AG10803 (cell line): Measurements from ENCODE around the gene CRYZ.
A peak's percentile ranks its signal among the peaks of the same experiment; 100 is the strongest.
"Not testable (repeated sequence)": the region's sequence is repeated elsewhere in the genome, so short reads cannot be mapped to it uniquely, and the experiment has no call there.

Source experiments
- DNase-seq: peaks from one replicate; pipeline ENCODE4 v3.0.0; 2010; ENCODE audit warnings: low read depth
- H3K4me3 ChIP-seq: 2 replicates; pipeline ENCODE4 v1.5.1; 2011; ENCODE audit warnings: mild to moderate bottlenecking, low read length, control low read depth
- CTCF ChIP-seq: conservative IDR thresholded peaks from 2 replicates; pipeline ENCODE4 v1.5.1; 2011; ENCODE audit warnings: mild to moderate bottlenecking, low read length, control low read depth, inconsistent platforms

CRYZ gene

DNA sequence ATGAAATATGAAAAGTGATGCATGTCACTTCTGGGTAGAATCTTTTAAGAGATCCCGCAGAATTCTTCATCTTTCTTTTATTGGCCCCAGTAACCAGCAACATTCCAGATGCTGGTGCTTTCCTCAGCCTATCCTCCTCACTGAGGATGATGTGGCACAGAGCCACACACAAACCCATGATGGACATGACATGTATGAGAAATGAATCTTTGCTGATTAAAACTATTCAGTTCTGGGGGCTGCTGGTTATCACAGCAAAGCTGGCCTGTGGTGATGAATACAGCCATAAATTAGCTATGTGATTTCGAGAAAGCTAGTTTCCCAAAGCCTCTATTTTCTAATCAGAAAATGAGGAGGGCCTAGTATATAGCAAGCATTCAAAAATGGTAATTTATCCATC, 51.0 kb downstream of the CRYZ start:
- no peak for TF ChIP-seq CTCF
- no peak for DNase-seq

DNA sequence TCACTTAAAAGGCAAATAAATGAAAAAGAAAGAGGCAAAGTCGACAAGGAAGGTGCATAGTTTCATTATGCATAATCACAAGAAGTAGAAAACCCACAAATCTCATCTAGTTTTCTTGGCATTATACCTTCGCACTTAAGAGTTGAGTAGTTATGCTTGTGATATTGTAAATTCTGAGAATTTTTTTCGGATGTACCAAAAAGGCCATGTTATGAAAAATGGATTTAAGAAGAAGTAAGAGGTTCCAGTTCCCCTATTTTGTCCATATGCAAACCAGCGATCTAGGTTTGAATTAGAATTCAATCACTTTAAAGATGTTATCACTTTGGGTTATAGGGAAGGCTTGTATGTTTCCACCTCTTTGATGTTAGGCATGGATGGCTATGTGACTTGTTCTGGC, 51.4 kb downstream of the CRYZ start:
- no peak for DNase-seq
- TF ChIP-seq CTCF, result no peak
- H3K4me3 ChIP-seq, result no peak overlapping the region

More for the DNA sequence above, 51.0 kb downstream of the CRYZ start:
- no peak overlapping the region for H3K4me3 ChIP-seq

GRCh38 chr1:74681001-74681400, 51.8 kb downstream of the CRYZ start:
- no peak for TF ChIP-seq CTCF
- no peak for DNase-seq

DNA sequence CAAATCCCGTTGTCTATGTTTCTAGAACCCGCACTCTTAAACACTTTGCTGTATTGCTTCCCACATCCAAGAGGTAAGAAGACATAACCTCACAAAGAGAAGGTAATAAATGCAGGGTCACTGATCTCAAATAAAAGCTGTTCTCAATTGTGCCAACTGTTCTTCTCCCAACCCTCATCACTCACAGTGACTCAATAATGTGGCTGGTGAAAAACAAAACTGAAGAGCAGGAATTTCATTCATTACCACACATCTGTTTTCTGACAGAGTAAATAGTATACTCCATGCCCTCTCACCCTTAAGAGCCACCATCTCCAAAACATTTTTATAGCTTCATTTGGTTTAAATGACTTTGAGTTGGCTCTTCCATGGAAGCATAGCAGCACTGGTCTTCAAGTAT, 53.0 kb downstream of the CRYZ start:
- H3K4me3 ChIP-seq, result no peak overlapping the region
- DNase-seq, result no peak
- TF ChIP-seq CTCF, result no peak

More at GRCh38 chr1:74681001-74681400, 51.8 kb downstream of the CRYZ start:
- no peak overlapping the region for H3K4me3 ChIP-seq

DNA sequence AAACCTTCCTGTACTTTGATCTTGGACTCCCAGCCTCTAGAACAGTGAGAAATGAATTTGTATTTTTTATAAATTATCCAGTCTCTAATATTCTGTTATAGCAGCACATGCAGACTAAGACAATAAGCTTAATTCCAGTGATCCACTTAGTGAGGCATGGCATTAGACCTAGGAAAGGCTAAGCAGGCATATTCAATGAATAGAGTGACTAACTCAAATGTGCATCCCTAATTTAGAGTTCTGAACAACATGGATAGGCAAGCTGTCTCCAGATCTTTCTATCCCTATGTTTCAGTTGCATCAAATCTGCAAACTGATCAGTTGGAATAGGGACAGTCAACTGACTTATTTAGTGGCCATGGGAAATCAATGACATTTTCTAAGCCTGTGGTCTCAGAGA, 54.9 kb downstream of the CRYZ start:
- DNase-seq, result no peak
- H3K4me3 ChIP-seq, result no peak overlapping the region
- TF ChIP-seq CTCF, result no peak

GRCh38 chr1:74674278-74675048, 58.4 kb downstream of the CRYZ start:
- DNase-seq, result no peak
- H3K4me3 ChIP-seq, result no peak overlapping the region
- no peak for TF ChIP-seq CTCF

GRCh38 chr1:74673351-74674111, 59.3 kb downstream of the CRYZ start, which contains the start of gene ERICH3:
Gene ERICH3, minus strand, starts transcription at chr1:74673792. Its CDS starts 273 bp downstream, at chr1:74673519.
- no peak for DNase-seq
- no peak for TF ChIP-seq CTCF
- H3K4me3 ChIP-seq, result peak within 1 kb of the TSS; percentile 39

DNA sequence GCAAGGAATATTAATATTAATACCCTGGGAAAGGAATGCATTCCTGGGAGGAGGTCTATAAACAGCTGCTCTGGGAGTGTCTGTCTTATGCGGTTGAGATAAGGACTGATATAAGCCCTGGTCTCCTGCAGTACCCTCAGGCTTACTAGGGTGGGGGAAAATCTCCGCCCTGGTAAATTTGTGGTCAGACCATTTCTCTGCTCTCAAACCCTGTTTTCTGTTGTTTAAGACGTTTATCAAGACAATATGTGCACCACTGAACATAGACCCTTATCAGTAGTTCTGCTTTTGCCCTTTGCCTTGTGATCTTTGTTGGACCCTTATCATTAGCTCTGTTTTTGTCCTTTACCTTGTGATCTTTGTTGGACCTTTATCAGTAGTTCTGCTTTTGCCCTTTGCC, 62.0 kb downstream of the CRYZ start:
- not testable (repeated sequence) for H3K4me3 ChIP-seq, DNase-seq
